IMR-90 (cell line): ENCODE results near the gene NTM. TPM values are rescaled to one million over a fixed set of nuclear protein-coding genes. Genes with fewer than 3 reads are reported as not detected.

Experiments used
- ATAC-seq: fragments of 200-7000 bp; cut with Tn5 transposase; 2 replicates; pipeline ENCODE4 v1.9.1; 2020; ENCODE audit warnings: low read depth, mild to moderate bottlenecking, moderate library complexity
- BruUV-seq: library from RNA; stranded (reverse); fragments of 400-500 nt; replicated peaks from 2 replicates; lab custom pipeline; 2021; lab: Mats Ljungman, UMichigan
- CTCF ChIA-PET: fragments of 300-600 bp; formaldehyde crosslinking; extraction: SDS; loops from one replicate; lab custom pipeline; 2021; ENCODE audit warnings: antibody characterized with exemption; lab: Yijun Ruan, JAX
- POLR2A ChIA-PET: fragments of 300-600 bp; sonication (Branson Sonifier 250); formaldehyde crosslinking; loops from one replicate; lab custom pipeline; 2022; ENCODE audit warnings: antibody characterized with exemption; ENCODE audit not compliant: unreplicated experiment; lab: Charles Lee
- DNase-seq: peaks from one replicate; pipeline ENCODE4 v3.0.0; 2013
- H2AFZ ChIP-seq: replicated peaks from 2 replicates; pipeline ENCODE3; 2013; ENCODE audit warnings: low read length, mild to moderate bottlenecking; ENCODE audit not compliant: poor library complexity
- H2AK5ac ChIP-seq: 2 replicates; pipeline ENCODE4 v1.6.1; 2013; ENCODE audit warnings: low read depth, low read length, inconsistent platforms
- H2AK9ac ChIP-seq: replicated peaks from 2 replicates; pipeline ENCODE3; 2013; ENCODE audit warnings: mild to moderate bottlenecking, low read depth, low read length, moderate library complexity; ENCODE audit not compliant: poor library complexity
- H2BK120ac ChIP-seq: 2 replicates; pipeline ENCODE4 v1.6.1; 2013; ENCODE audit warnings: low read depth, low read length, inconsistent platforms
- H2BK15ac ChIP-seq: 3 replicates; pipeline ENCODE4 v1.6.1; 2013; ENCODE audit warnings: low read depth, low read length, inconsistent platforms
- H2BK20ac ChIP-seq: 2 replicates; pipeline ENCODE4 v1.6.1; 2013; ENCODE audit warnings: low read depth, mild to moderate bottlenecking, inconsistent platforms, low read length, moderate library complexity
- H2BK5ac ChIP-seq: 2 replicates; pipeline ENCODE4 v1.6.1; 2013; ENCODE audit warnings: mild to moderate bottlenecking, low read depth, low read length, inconsistent platforms; ENCODE audit not compliant: poor library complexity, severe bottlenecking
- H3K14ac ChIP-seq: replicated peaks from 2 replicates; pipeline ENCODE4 v1.6.1; 2013; ENCODE audit warnings: low read depth, low read length, inconsistent platforms
- H3K18ac ChIP-seq: 2 replicates; pipeline ENCODE4 v1.6.1; 2013; ENCODE audit warnings: low read depth, low read length, control low read depth
- H3K23ac ChIP-seq: 2 replicates; pipeline ENCODE4 v1.6.1; 2013; ENCODE audit warnings: low read depth, low read length, inconsistent platforms
- H3K27ac ChIP-seq: 2 replicates; pipeline ENCODE4 v1.5.1; 2013; ENCODE audit warnings: mild to moderate bottlenecking, control low read depth, low read length; ENCODE audit not compliant: insufficient read depth
- H3K27me3 ChIP-seq: 2 replicates; pipeline ENCODE4 v1.6.1; 2013; ENCODE audit warnings: low read length; ENCODE audit not compliant: control insufficient read depth, insufficient read depth
- H3K36me3 ChIP-seq: 2 replicates; pipeline ENCODE4 v1.6.1; 2013; ENCODE audit warnings: low read length, mixed read lengths; ENCODE audit not compliant: control insufficient read depth, insufficient read depth
- H3K4ac ChIP-seq: 2 replicates; pipeline ENCODE4 v1.6.1; 2013; ENCODE audit warnings: low read depth, low read length, inconsistent platforms
- H3K4me1 ChIP-seq: 2 replicates; pipeline ENCODE4 v1.6.1; 2013; ENCODE audit warnings: low read length, mixed read lengths; ENCODE audit not compliant: control insufficient read depth, insufficient read depth
- H3K4me2 ChIP-seq: 2 replicates; pipeline ENCODE4 v1.6.1; 2013; ENCODE audit warnings: low read depth, mild to moderate bottlenecking, control low read depth, low read length, moderate library complexity
- H3K4me3 ChIP-seq: 2 replicates; pipeline ENCODE4 v1.5.1; 2013; ENCODE audit warnings: low read depth, mild to moderate bottlenecking, control low read depth, low read length, moderate library complexity; ENCODE audit not compliant: insufficient read depth
- H3K56ac ChIP-seq: 2 replicates; pipeline ENCODE4 v1.6.1; 2013; ENCODE audit warnings: low read length, inconsistent platforms; ENCODE audit not compliant: insufficient read depth; ENCODE audit errors: extremely low read depth
- H3K79me1 ChIP-seq, 2 experiments: 2 replicates each; pipeline ENCODE4 v1.6.1; 2013; ENCODE audit warnings: low read length in 2 of 2, inconsistent platforms in 1 of 2, low read depth in 1 of 2
- H3K9ac ChIP-seq: 2 replicates; pipeline ENCODE4 v1.6.1; 2013; ENCODE audit warnings: low read depth, low read length, control low read depth
- H3K9me1 ChIP-seq: 2 replicates; pipeline ENCODE4 v1.6.1; 2013; ENCODE audit warnings: low read length, inconsistent platforms; ENCODE audit not compliant: insufficient read depth
- H3K9me3 ChIP-seq: 2 replicates; pipeline ENCODE4 v1.6.1; 2013; ENCODE audit warnings: low read length; ENCODE audit not compliant: control insufficient read depth, insufficient read depth
- H4K20me1 ChIP-seq: 2 replicates; pipeline ENCODE4 v1.6.1; 2013; ENCODE audit warnings: low read length, inconsistent platforms; ENCODE audit not compliant: insufficient read depth
- H4K5ac ChIP-seq: 2 replicates; pipeline ENCODE4 v1.6.1; 2013; ENCODE audit warnings: mild to moderate bottlenecking, low read depth, low read length, control low read depth
- H4K8ac ChIP-seq, 2 experiments: 2 replicates each; pipeline ENCODE4 v1.6.1; 2013; ENCODE audit warnings: low read depth in 2 of 2, low read length in 2 of 2, control low read depth in 1 of 2, inconsistent platforms in 1 of 2
- H4K91ac ChIP-seq: 2 replicates; pipeline ENCODE4 v1.6.1; 2013; ENCODE audit warnings: low read depth, low read length, inconsistent platforms; ENCODE audit not compliant: insufficient read depth
- BHLHE40 ChIP-seq: fragments of 150-350 bp; IDR thresholded peaks from 2 replicates; pipeline ENCODE4 v1.6.1; 2016; ENCODE audit warnings: mild to moderate bottlenecking, low read depth, low read length
- CEBPB ChIP-seq: IDR thresholded peaks from 2 replicates; pipeline ENCODE4 v1.6.1; 2012; ENCODE audit warnings: low read depth, low read length, improper control_type of control experiment
- FOS ChIP-seq: fragments of 150-350 bp; IDR thresholded peaks from 2 replicates; pipeline ENCODE4 v1.6.1; 2016; ENCODE audit warnings: low read depth, low read length
- MAZ ChIP-seq: IDR thresholded peaks from 2 replicates; pipeline ENCODE4 v1.6.1; 2012; ENCODE audit warnings: low read depth, mild to moderate bottlenecking, low read length, improper control_type of control experiment, moderate library complexity, borderline replicate concordance
- MXI1 ChIP-seq: IDR thresholded peaks from 2 replicates; pipeline ENCODE4 v1.6.1; 2012; ENCODE audit warnings: low read depth, mild to moderate bottlenecking, low read length, moderate library complexity, borderline replicate concordance
- NFE2L2 ChIP-seq: fragments of 150-350 bp; IDR thresholded peaks from 2 replicates; pipeline ENCODE4 v1.6.1; 2016; ENCODE audit warnings: low read depth, mild to moderate bottlenecking, low read length
- RFX5 ChIP-seq: IDR thresholded peaks from 2 replicates; pipeline ENCODE4 v1.8.0; 2012; ENCODE audit warnings: low read depth, mild to moderate bottlenecking, low read length, moderate library complexity
- SMC3 ChIP-seq: fragments of 150-350 bp; IDR thresholded peaks from 2 replicates; pipeline ENCODE4 v1.6.1; 2016; ENCODE audit warnings: low read depth, mild to moderate bottlenecking, antibody characterized with exemption, low read length, moderate library complexity
- USF2 ChIP-seq: fragments of 150-350 bp; IDR thresholded peaks from 2 replicates; pipeline ENCODE4 v1.6.1; 2017; ENCODE audit warnings: mild to moderate bottlenecking, antibody characterized with exemption, low read length, low read depth
- WGBS, 2 experiments: methylation state at CpG; one replicate each; pipeline versions ENCODE4 v1.1.5 to v1.1.7; 2013; ENCODE audit warnings: missing lambda C conversion rate in 2 of 2; ENCODE audit not compliant: insufficient read length in 1 of 2; ENCODE audit errors: extremely low coverage in 2 of 2; 5-methylcytosine and 5-hydroxymethylcytosine counted together
- dilution Hi-C: fragments of 300-500 bp; cut with HindIII; formaldehyde crosslinking; loops from one replicate; pipeline ENCODE4 v1.14.3; 2018; ENCODE audit warnings: low sequenced_read_pairs; ENCODE audit not compliant: unreplicated experiment
- in situ Hi-C: fragments of 300-500 bp; cut with MboI; formaldehyde crosslinking; loops from 3 replicates; pipeline ENCODE4 v1.14.3; 2019; ENCODE audit warnings: low sequenced_read_pairs, inconsistent platforms, mixed read lengths
- intact Hi-C: fragments of 100-400 bp; cut with micrococcal nuclease; formaldehyde crosslinking; loops from 2 replicates; pipeline ENCODE4 v1.10.0; 2022
- polyA plus RNA-seq, 3 experiments: library from polyadenylated mRNA; depleted of rRNA; stranded (reverse); fragments of >200 nt; gene quantifications; 2 replicates each; pipeline ENCODE4 v1.2.3, GENCODE V29; 2012; ENCODE audit warnings: low replicate concordance in 1 of 3
- total RNA-seq: library from RNA; depleted of rRNA; stranded (reverse); fragments of >200 nt; gene quantifications from 2 replicates; pipeline ENCODE4 v1.2.3, GENCODE V29; 2012
- TF ChIP-seq, protein P1 (sequence below): conservative IDR thresholded peaks from 2 replicates; pipeline ENCODE4 v1.5.1; 2012; ENCODE audit warnings: mild to moderate bottlenecking, low read depth, low read length, improper control_type of control experiment

NTM gene
- total and polyA plus RNA-seq, 2 of the 4 experiments (the other 2 are of a cell fraction), result 19.5 to 25.5 TPM

GRCh38 chr11:132298357-132298756, 927.9 kb downstream of the NTM start:
- in situ Hi-C loops (no loop called here), dilution Hi-C loops (no loop called here), intact Hi-C loops (loop anchor here (10.0 kb wide), 1 partner anchor 604 kb away; no protein-coding TSS in a partner anchor)
- no peak overlapping the region for H4K91ac ChIP-seq
- H2BK20ac ChIP-seq, result no peak overlapping the region
- no peak overlapping the region for H3K56ac ChIP-seq
- H3K4ac ChIP-seq, result no peak overlapping the region
- no peak overlapping the region for H2AK5ac ChIP-seq
- no peak for DNase-seq
- ChIA-PET CTCF (interaction anchor here (0.9 kb wide), 1 partner anchor 20 kb away, joined by 3 read pairs; no protein-coding TSS in a partner anchor), POLR2A (no interaction called here)
- H2BK120ac ChIP-seq, result no peak overlapping the region
- no peak overlapping the region for H3K27ac ChIP-seq
- H3K27me3 ChIP-seq, result no peaks in the 10 kb centered on the region
- no peaks in the 10 kb centered on the region for H3K9me3 ChIP-seq
- H3K36me3 ChIP-seq, result no peaks in the 10 kb centered on the region
- no peaks in the 10 kb centered on the region; a peak in 2 of 4 replicates for H3K79me1 ChIP-seq
- H3K9me1 ChIP-seq, result no peaks in the 10 kb centered on the region
- TF ChIP-seq MXI1 (no peak), SMC3 (no peak), NFE2L2 (no peak), USF2 (no peak), CEBPB (no peak), BHLHE40 (no peak), FOS (no peak), MAZ (no peak), RFX5 (no peak)
- TF ChIP-seq, protein P1, sequence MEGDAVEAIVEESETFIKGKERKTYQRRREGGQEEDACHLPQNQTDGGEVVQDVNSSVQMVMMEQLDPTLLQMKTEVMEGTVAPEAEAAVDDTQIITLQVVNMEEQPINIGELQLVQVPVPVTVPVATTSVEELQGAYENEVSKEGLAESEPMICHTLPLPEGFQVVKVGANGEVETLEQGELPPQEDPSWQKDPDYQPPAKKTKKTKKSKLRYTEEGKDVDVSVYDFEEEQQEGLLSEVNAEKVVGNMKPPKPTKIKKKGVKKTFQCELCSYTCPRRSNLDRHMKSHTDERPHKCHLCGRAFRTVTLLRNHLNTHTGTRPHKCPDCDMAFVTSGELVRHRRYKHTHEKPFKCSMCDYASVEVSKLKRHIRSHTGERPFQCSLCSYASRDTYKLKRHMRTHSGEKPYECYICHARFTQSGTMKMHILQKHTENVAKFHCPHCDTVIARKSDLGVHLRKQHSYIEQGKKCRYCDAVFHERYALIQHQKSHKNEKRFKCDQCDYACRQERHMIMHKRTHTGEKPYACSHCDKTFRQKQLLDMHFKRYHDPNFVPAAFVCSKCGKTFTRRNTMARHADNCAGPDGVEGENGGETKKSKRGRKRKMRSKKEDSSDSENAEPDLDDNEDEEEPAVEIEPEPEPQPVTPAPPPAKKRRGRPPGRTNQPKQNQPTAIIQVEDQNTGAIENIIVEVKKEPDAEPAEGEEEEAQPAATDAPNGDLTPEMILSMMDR, result no peak
- no peak overlapping the region for H4K5ac ChIP-seq
- H2AK9ac ChIP-seq, result no peak overlapping the region
- no peak overlapping the region for H2BK15ac ChIP-seq
- H3K4me3 ChIP-seq, result no peak overlapping the region
- no peak overlapping the region for H4K8ac ChIP-seq
- WGBS, 2 experiments, result no CpG with 5 or more reads among the region's 4 CpGs
- ATAC-seq, result no peak
- no TSS peak for BruUV-seq
- H4K20me1 ChIP-seq, result no peaks in the 10 kb centered on the region
- H3K4me1 ChIP-seq, result no peaks in the 10 kb centered on the region
- no peak overlapping the region for H3K14ac ChIP-seq
- H2AFZ ChIP-seq, result no peak overlapping the region
- no peak overlapping the region for H3K4me2 ChIP-seq
- H3K9ac ChIP-seq, result no peak overlapping the region
- H3K23ac ChIP-seq, result no peak overlapping the region
- H3K18ac ChIP-seq, result no peak overlapping the region
- no peak overlapping the region for H2BK5ac ChIP-seq
